GM18511 (cell line): ENCODE data around the gene CCDC138.

Experiments used
- ATAC-seq: cut with Tn5 transposase; IDR thresholded peaks from one replicate; pipeline ENCODE4 v1.9.1; 2021; ENCODE audit warnings: mild to moderate bottlenecking, moderate library complexity; ENCODE audit not compliant: unreplicated experiment

The CCDC138 gene

DNA sequence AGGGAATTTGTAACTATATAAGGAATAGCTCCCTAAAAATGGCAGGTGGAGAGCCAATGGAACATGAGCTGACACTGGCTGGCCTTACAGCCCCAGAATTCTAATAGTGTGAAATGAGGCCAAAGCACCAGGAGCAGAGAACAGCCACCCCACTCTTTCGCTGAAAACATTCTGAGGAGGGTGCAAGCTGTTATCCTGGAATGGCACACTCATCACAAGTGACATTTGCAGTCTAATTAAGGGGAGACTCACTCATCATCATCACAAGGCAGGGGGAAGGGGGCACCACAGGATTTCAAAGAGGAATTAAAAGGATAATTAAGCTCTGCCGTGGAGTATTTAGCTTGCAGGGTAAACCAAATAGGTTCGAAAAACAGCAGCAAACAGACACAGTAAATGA lies 108.2 kb downstream of the CCDC138 start:
- ATAC-seq, result no peak

DNA sequence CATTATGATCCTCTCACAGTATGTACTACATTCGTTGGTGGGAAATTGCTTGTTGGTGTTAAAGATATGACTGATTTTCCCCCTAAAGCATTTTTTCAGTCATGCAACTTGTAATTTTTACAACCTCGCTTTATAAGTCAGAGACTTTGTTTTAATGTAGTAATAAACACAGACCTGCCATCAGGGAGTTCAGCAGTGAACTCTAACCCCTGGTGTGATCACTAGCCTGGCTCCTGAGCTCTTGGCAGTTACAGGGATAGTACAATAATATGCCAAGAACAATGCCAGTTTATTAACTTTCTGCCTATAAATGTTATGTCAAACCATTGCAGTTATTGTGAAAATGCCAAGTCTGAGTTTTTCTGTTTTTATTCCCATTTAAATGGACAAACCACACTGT lies 108.6 kb downstream of the CCDC138 start:
- ATAC-seq, result no peak

DNA sequence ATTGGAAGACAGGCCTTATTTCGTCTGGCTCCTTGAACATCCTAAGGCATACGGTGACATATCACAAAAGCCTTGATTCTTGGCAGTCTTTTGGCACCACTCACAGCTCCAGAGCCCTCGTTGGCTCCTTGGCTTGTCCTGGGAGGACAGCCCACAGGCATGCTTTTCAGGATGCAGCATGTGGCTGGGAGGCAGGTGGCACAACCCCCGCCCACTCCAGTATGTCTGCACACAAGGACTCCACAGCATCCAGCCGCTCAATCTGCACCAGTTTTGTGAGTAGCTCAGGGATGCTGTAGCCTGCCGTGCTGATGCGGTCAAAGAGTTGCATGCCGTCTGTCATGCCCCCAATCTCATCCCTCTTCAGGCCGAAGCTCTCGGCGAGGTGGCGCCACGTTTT lies 110.2 kb downstream of the CCDC138 start:
- no peak for ATAC-seq

DNA sequence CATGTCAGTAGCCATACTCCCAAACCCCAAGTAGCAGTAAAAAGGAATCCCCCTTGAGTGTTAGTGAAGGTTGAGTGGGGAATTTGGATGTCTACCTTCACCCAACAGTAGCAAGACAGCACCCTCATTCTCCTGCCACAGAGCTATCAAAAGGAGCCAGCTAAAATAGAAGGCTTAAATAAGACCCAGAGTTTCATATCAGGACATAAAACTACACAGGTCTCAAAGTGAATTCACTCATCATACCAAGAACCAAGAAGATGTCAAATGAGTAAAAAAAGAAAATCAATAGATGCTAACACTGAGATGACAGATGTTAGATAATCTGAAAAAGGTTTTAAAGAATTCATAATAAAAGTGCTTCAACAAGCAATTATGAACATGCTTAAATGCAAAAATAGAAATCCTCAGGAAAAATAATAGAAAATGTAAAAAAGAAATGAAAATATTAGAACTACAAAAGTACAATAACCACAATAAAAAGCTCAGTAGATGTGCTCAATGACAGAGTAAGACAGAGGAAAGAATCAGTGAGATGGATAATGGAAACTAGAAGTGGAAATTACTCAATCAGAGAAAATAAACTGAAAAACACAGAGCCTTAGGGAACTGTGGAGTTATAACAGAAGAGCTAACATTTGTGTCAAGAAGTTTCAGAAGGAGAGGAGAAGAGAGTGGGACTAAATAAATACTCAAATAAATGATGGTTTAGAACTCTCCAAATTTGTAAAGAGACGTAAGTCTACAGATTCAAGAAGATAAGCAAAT lies 111.9 kb downstream of the CCDC138 start:
- no peak for ATAC-seq

DNA sequence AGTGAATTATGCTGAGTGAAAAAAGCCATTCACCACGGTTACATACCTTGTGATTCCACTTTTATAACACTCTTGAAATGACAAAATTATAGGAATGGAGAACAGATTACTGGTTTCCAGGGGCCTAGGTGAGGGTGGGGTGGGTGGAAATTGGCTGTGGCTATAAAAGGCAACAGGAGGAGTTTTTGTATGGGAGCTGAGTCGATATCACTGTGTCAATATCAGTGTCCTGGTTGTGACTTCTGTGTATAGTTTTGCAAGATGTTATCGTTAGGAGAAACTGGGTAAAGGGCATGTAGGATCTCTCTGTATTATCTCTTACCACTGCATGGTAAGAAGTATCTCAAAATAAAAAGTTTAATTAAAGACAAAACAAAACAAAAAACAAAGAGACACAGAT lies 118.1 kb downstream of the CCDC138 start:
- ATAC-seq, result no peak

DNA sequence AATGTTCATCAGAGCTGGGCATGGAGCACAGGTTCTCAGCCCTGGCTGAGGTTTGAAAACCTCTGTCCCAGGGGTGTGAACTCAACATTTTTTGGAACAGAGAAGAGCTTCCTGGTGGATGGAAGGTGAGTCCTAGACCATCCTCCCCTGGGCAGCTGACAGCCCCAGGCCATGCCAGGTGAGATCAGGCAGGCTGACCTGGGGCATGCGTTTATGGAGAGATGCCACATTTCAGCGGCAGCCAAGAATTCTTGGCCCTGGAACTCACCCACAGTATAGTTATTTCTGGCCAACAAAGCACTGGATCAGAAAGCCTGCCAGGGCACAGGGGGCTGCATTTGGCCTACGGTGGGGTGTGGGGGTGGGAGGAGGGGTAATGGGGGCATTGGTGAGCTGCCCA lies 118.6 kb downstream of the CCDC138 start:
- ATAC-seq, result no peak

DNA sequence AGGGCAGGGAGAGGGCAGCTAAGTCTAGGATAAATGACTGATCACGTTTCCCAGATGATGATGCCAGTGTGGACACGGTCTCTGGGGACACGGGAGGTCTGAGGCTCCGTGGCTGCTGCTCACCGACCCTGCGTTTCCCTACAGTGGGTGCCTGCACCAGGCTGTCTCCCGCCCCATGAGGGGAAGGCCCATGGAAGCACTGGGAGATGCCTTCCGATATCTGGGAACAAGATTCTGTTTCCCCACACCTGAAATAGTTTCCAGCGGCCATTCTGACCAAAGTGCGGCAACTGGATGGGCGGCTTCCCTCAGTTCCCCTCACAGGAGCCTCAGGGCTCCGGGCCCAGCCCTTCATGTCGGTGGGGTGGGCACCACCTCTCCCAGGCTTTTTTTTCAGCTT lies 119.3 kb downstream of the CCDC138 start:
- no peak for ATAC-seq

DNA sequence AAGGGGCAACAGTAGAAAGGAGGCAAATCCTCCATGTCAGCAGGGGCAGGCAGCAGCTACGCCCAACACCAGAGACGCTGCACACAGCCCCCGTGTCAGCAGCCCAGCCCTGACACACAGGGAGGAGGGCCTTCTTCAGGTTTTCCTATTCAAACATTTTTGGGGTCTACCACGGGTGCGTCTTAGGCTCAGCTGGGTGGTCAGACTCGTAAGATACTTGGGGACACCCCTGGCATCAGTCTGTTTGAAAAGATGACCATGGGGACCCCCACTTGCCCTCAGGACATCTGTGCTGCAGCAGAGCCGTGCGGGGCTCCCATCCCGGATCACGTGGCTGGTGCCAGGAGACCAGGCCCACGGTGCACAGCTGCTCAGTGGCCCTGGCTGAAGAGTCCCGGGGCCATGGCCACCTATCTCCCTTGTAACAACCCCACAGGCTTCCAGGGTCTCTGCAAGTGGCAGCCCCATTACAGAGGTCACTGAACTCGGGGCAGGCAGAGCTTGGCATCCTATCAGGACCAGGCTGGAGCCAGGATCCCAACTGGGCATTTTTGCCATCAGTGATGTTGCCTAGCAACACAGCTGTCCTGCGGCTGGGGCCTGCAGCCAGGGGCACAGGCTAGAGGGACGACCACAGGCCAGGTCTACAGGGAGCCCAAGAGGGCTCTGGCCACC lies 120.0 kb downstream of the CCDC138 start:
- ATAC-seq, result no peak

DNA sequence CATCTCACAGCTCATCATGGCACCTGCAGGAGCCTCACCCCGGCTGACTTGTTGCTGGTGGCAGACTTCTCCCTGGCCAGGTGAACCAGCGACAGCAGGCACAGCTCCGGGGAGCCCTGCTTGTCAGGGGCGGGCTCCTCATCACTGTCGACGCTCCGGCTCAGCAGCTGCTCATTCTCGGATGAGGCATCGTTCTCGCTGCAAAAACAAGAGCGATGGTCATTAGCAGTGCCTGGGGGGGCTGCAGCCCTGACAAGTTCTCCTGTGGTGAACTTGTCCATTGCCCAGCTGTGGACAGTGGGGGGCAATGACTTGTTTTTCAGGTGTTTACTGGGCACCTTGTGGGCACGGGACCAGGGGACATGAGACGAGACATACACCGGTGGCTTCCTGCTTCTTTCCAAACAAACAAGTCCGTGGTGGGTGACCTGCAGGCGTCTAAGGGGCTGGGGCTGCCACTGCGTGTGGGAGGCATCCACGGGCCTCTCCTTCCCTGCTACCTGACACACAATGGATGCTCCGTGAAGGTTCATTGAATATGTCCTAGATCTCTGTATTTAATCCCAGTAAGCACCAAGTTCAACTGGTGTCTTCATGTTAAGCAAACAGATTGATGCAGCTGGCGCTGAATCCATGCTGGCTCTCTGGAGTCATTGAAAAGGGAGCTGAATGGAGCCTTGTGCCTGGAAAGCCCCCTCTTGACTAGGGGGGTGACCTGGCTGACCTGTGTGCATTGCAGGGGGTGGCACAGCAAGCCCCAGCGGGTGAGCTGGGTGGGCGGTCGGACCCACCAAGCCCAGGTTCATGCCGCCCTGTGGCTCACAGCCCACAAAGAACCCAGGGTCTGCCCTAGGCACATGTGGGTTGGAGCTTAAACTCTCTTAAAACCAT lies 121.5 kb downstream of the CCDC138 start:
- no peak for ATAC-seq

DNA sequence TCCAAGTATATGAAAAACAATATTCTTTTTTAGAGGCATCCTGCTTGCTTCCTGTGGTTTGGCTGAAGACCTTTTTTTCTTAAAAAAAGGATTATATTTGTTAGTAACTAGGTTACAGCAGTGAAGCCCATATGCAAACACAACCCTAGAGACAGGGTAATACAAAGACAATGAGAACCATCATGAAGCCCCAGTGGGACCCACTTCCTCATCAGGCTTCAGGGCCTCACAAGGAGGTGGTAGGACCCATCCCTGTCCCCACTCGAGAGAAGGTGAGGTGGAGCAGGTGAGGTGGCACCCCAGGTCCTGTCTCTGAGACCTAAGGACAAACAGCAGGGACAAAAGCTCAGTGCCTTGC lies 122.1 kb downstream of the CCDC138 start:
- no peak for ATAC-seq

DNA sequence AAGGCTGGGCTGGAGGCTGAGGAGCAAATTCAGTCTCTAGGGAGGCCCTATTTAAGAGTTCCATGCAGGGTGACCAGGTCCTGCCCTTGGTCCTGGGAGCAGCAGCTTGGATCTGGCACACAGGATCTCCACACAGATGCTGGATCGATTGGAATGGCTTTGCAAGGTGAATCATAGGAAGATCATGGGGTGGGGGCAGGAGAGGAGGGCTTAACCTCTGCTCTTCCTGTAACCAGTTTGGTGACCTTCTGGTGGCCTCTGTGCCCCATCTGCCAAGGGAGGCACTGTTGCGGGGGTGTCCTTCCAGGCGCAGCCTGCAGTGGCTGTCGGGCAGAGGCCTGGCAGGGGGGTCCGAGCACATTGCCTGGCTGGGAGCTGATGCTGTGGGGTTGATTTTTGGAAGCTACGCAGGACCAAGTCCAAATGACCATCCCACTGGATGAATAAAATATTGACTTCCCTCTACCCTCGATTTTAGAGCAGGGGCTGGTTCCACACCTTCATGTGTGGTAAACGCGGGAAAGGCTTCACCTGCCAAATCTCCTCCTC lies 122.8 kb downstream of the CCDC138 start:
- ATAC-seq, result no peak

DNA sequence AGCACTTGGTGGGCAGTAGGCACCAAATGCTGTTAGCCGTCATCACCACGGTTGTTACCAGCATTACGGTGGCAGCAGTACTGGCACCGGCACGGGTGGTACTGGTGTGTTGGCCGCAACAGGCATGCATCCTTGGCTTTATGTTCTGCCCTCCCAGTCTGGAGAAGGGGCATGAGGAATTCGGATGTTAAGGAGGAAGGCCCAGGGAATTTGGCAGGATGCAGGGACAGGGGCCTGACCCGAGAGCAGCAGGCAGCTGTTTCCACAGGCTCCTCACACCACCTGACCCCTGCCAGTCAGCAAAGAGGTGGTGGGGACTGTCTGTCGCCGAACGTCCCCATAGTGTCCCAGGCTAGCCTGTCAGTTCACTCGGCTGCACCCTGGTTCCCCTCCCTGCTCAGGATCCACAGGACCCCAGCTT lies 123.5 kb downstream of the CCDC138 start:
- no peak for ATAC-seq

DNA sequence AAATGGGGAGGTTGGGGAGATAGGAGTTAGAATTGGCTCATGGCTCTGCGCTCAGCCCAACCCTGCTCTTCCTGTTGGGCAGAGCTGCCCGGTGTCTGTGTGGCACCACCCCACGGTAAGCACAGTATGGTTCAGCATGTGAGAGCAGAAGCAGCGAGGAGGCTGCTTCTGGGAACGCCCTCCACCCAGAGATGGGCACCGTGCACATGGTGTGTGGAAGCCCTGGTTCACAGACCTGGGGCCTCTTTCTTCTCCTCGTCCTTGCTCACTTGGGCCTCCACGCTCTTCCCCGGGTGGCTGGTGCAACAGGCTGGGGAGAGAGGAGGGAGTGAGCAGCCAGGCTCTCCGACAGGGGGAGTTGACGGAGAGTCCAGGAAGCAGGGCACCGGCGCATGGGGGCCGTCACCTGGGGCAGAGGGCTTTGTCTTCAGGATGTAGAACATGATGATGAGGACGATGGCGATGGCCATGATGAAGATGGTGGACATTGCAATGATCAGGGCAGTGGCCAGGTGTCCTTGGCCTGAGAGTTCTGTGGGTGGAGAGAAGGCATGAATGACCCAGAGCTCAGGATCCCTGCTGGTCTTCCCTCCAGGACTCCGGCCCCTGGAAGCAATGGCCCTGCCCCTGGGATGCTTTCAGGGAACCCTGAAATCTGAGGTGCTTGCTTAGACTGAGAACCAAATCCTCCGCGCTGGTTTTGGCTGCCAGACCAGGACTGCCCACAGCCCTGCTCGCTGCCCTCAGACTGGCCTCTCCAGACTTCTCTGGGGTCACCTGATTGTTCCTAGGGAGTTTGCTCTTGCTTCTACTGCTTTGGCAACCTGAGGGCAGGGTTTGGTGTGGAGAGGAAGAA lies 124.2 kb downstream of the CCDC138 start:
- ATAC-seq, result no peak

DNA sequence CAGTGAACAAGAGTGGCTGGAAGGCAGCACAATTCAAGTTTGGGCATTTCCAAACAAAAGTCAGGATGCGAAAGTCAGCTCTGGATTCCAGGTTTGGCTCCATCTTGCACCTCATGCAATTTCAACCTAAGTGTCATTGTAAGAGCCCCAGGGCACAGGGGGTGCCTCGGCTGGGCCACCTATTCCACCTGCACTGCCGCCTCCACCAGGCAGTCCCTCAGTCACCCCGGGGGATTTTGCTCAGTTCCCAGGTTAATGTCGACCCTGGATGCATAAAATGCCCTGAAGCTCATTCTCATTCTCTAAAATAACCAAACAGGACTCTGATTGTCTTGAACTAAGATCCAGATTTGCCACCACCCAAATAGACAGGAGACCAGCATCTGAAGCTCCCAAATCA lies 124.8 kb downstream of the CCDC138 start:
- no peak for ATAC-seq

DNA sequence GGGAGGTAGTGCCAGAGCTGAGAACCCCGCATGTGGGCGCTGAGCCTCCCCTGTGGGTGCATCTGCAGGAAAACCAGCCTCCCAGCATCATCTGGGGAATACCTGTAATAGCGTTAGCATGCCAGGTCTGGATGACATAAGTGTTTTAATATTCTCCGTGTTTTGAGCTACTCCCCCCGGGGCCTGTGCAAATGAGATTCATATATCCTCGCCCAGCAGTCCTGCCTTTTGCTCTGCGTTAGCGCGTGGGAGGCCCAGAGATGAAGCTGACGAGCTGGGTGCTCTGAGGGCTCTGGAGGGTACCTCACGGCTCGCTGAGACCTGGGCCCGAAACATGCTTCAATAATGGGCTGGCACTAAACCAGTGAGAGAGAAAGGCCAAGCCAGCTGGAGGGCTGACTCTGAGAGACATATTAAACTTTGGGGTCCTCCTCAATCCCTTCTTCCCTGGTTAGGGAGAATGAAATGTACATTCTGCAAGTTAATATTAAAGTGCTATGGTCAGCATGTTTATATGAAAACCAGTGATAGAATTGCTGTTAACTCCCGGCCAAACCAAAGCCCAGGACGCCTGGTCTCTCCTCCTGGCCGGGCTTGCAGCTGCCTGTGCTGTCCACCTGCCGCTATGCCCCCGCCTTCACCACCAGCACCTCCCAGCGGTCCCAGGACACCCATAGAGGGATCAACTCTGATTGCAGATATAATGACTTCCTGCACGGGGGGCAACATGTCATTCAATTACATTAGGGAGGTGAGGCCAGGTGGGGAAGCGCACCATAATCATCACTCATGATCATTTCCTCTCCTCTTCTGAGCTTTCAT lies 125.4 kb downstream of the CCDC138 start:
- no peak for ATAC-seq

DNA sequence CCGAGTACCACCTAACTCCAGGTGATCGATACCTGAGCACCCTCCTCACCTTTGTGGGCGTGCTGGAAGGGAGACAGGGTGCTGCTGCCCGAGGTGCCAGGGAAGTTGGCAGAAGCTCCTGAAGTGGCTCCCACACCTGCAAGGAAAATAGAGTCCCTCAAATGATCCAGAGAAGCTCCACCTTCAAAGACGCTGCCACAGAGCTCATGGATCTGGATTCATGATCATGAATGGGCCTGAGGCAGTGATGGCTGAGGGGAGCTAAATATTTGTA lies 126.0 kb downstream of the CCDC138 start:
- no peak for ATAC-seq

DNA sequence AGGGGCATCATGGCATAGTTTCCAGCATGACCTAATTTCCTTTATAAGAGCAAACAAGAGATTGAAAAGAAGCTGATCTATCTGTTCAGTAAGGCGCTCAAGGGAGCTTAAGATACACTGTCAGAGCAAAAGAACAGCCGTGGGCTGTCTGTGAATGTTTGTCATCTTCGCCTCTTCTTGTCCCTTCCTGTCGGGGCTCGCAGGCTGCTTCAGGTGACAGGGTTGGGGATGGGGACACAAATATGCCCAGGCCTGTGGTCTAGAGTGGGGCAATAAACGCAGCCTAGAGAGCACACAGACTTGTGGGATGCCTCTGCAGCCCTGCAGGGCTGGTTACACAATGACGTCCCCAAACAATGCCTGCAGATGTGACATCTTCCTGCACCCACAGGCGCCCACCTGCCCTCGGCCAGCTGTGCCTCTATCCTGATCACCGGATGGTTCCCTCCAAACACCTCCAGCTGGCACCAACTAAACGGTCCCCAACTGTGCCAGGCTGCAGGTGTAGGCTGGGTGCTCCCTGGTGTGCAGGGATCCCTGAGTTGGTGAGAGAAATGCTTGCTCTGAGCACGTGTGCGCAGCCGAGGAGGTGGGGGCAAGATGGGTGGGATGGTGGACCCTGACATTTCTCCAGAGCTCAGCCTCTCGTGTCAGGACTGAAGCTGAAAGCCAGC lies 129.7 kb downstream of the CCDC138 start:
- no peak for ATAC-seq

DNA sequence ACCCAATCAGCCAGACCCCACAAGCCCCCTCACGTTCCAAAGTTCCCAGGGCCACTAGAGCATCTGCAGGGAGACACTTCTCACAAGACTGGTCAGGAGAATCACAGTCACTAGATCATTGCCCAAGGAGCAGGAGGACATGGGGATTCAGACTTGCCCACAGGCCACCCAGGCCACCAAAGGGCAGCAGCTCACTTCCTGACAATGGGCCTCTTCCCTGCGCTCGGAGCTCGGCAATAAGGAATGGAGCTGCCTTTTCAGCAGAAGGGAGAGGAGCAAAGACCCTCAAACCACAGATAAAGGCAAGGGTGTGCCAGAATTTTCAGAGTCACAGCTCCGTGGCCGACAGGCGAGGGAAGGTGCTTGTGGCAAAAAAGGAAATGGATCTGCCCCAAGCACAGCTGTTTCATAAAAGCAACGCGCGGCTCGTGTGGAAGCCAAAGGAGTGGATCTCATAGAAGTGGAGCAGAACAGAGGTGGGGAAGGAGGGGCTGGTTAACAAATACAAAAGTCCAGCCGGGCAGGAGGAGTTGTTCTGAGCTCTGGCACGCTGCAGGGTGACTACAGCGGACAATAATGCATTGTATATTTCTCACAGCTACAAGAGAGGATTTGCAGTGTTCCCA lies 130.3 kb downstream of the CCDC138 start:
- no peak for ATAC-seq

DNA sequence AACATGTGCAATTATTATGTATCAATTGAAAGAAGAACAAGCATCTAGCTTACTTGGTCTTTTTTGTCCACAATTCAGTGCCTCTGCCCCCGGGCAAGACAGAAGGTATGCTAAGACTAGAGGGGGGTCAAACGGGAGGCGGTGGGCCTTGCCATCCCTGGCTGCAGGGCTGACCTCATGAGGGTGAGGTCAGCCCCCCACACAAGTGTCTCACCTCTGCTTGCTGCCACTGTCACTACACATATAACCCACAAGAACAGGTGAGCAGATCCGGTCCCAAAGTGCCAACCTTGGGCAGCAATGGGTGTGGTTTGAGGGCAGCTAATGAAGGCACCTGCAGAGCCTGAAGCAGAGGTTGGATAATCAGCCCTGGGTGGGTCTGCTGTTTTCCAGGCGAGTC lies 131.0 kb downstream of the CCDC138 start:
- ATAC-seq, result no peak
